ENCODE measurements around the gene CIAO3.

CIAO3 gene

DNA sequence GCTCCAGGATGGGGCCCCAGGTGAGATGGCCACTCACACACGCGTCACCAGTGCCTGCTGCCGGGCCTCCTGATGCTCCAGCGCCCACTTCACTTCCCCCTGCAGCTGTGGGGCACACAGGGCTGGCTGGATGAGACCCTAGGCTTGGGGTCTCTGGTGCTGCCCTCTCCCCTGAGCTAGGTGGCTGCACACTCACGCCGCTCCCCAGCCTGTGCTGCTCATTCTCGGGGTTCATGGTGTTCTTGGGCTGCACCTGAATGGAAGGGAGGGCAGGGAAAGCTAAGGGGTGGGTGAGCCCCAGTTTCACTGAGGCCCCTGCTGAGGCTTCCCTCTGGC lies 15.8 kb downstream of the CIAO3 start:
- no peak overlapping the region for H3K4me3 ChIP-seq (ENCODE audit: low read depth, low read length)
- no peaks in the 10 kb centered on the region for H3K9me3 ChIP-seq (ENCODE audit: control insufficient read depth, insufficient read depth, low read depth, low read length)
- no peak for TF ChIP-seq MZF1 (tag by site-specific recombination; IDR thresholded peaks at IDR 0.05; ENCODE audit: borderline replicate concordance)
- peak; percentile 19 for TF ChIP-seq ZIC2 (tag by site-specific recombination; IDR thresholded peaks at IDR 0.05)
- no peak for TF ChIP-seq ZNF776 (tag by site-specific recombination; IDR thresholded peaks at IDR 0.05; ENCODE audit: borderline replicate concordance)
- TF ChIP-seq ZNF530 (tag by site-specific recombination; IDR thresholded peaks at IDR 0.05; ENCODE audit: low read depth) = no peak
- peaks cover 0 to 5% of the 10 kb centered on the region in 2 experiments; a peak in 1 of 3 replicates for H3K36me3 ChIP-seq (ENCODE audit: control insufficient read depth in 2 of 2, insufficient read depth in 1 of 2, low read length in 2 of 2)
- H3K4me1 ChIP-seq (ENCODE audit: control insufficient read depth, insufficient read depth, low read length) = peaks cover 9% of the 10 kb centered on the region
- ChIA-PET POLR2A (interaction anchor here (1.3 to 2.1 kb wide), 5 partner anchors 9 to 76 kb away, joined by 3 to 8 read pairs (median 4); partner anchors contain the start of genes GNG13, METRN and WDR24), CTCF (interaction anchor here (1.3 to 4.8 kb wide), 2 partner anchors 12 to 21 kb away, joined by 4 to 38 read pairs; partner anchors contain the start of gene METRN)
- H3K27ac ChIP-seq (ENCODE audit: extremely low read depth, low read depth, low read length) = no peak overlapping the region

- Histone ChIP-seq H3K27ac (ENCODE audit: extremely low read depth, low read depth, low read length) (no peak overlapping the region), H3K9me3 (ENCODE audit: control insufficient read depth, insufficient read depth, low read depth, low read length) (no peaks in the 10 kb centered on the region), H3K36me3 (ENCODE audit: control insufficient read depth in 2 of 2, insufficient read depth in 1 of 2, low read length in 2 of 2) (peaks cover 0 to 5% of the 10 kb centered on the region in 2 experiments; a peak in 1 of 3 replicates), H3K4me3 (ENCODE audit: low read depth, low read length) (no peak overlapping the region), H3K4me1 (ENCODE audit: control insufficient read depth, insufficient read depth, low read length) (peaks cover 11% of the 10 kb centered on the region)
- ChIA-PET POLR2A (interaction anchor here (1.3 to 2.1 kb wide), 5 partner anchors 8 to 77 kb away, joined by 3 to 8 read pairs (median 4); partner anchors contain the start of genes GNG13, METRN and WDR24), CTCF (interaction anchor here (0.6 to 4.8 kb wide), 3 partner anchors 11 to 21 kb away, joined by 3 to 38 read pairs (median 4); partner anchors contain the start of gene METRN)
- peak; percentile 98 for TF ChIP-seq ZNF692 (tag by site-specific recombination; IDR thresholded peaks at IDR 0.05)
- no peak for TF ChIP-seq REPIN1 (tag by site-specific recombination; IDR thresholded peaks at IDR 0.05; ENCODE audit: low read depth)
- no peak for TF ChIP-seq ZSCAN16 (tag by site-specific recombination; IDR thresholded peaks at IDR 0.05)
- peak; percentile 94 for TF ChIP-seq SCRT2 (tag by site-specific recombination; IDR thresholded peaks at IDR 0.05)
- TF ChIP-seq ZNF404 (tag by site-specific recombination; IDR thresholded peaks at IDR 0.05) = no peak
- no peak for TF ChIP-seq ZNF645 (tag by site-specific recombination; IDR thresholded peaks at IDR 0.05)
- no peak for TF ChIP-seq ZNF654 (tag by site-specific recombination; IDR thresholded peaks at IDR 0.05; ENCODE audit: low read depth)
- peak; percentile 38; the same call in 1 of the 2 replicates for TF ChIP-seq HIC1 (tag by site-specific recombination; IDR thresholded peaks at IDR 0.05)
- no peak for TF ChIP-seq KLF9 (tag by site-specific recombination; IDR thresholded peaks at IDR 0.05; ENCODE audit: low read depth)
- TF ChIP-seq ZIC2 (tag by site-specific recombination; IDR thresholded peaks at IDR 0.05) = peak; percentile 65
- TF ChIP-seq ZBTB8A (tag by site-specific recombination; IDR thresholded peaks at IDR 0.05) = peak; percentile 25
- no peak for TF ChIP-seq ZNF629 (tag by site-specific recombination; IDR thresholded peaks at IDR 0.05)
- TF ChIP-seq ZNF202 (tag by site-specific recombination; IDR thresholded peaks at IDR 0.05; ENCODE audit: borderline replicate concordance) = no peak
- TF ChIP-seq ZNF146 (tag by site-specific recombination; IDR thresholded peaks at IDR 0.05) = no peak
- no peak for TF ChIP-seq ZNF785 (tag by site-specific recombination; IDR thresholded peaks at IDR 0.05)
- TF ChIP-seq ZFP69B (tag by site-specific recombination; IDR thresholded peaks at IDR 0.05) = peak; percentile 95
- peak; percentile 67; the same call in 1 of the 2 replicates for TF ChIP-seq SCRT1 (tag by site-specific recombination; IDR thresholded peaks at IDR 0.05; ENCODE audit: borderline replicate concordance)
- 0 out of 2 replicates have a peak, but pooled peaks have one; percentile 29 for TF ChIP-seq ZNF600 (tag by site-specific recombination; IDR thresholded peaks at IDR 0.05)
- TF ChIP-seq, protein P1, sequence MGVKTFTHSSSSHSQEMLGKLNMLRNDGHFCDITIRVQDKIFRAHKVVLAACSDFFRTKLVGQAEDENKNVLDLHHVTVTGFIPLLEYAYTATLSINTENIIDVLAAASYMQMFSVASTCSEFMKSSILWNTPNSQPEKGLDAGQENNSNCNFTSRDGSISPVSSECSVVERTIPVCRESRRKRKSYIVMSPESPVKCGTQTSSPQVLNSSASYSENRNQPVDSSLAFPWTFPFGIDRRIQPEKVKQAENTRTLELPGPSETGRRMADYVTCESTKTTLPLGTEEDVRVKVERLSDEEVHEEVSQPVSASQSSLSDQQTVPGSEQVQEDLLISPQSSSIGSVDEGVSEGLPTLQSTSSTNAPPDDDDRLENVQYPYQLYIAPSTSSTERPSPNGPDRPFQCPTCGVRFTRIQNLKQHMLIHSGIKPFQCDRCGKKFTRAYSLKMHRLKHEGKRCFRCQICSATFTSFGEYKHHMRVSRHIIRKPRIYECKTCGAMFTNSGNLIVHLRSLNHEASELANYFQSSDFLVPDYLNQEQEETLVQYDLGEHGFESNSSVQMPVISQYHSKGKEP (tag by site-specific recombination; IDR thresholded peaks at IDR 0.05) = 0 out of 2 replicates have a peak, but pooled peaks have one; percentile 17
These were observed 16.4 kb downstream of the CIAO3 start for GRCh38 chr16:724188-725040.
